Body of pancreas (tissue), 4 donors: ENCODE results near the gene MRPL4. TPM values are rescaled to one million over a fixed set of nuclear protein-coding genes. Genes with fewer than 3 reads are reported as not detected.

ENCODE experiments used
- ATAC-seq: fragments of 150-250 bp; one replicate; pipeline ENCODE4 v1.9.1; 2016
- DNase-seq, 4 donors: peaks; one replicate each; pipeline ENCODE4 v3.0.0-alpha.2; 2019
- H3K27ac ChIP-seq, 4 donors: fragments of 200-600 bp; sonication (generic); 1 replicate in 3 of 4; 2 replicates in 1 of 4; pipeline versions ENCODE4 v1.5.1 to v1.6.1; 2016 to 2019; ENCODE audit warnings: mild to moderate bottlenecking in 1 of 4, mixed read lengths in 1 of 4, moderate library complexity in 1 of 4
- H3K27me3 ChIP-seq, 2 donors: fragments of 200-600 bp; sonication (generic); one replicate each; pipeline ENCODE4 v1.6.0; 2016; ENCODE audit warnings: mild to moderate bottlenecking in 1 of 2
- H3K36me3 ChIP-seq, 2 donors: fragments of 200-600 bp; sonication (generic); replicated peaks in 1 of 2; 2 replicates each; pipeline ENCODE4 v1.5.1; 2016; ENCODE audit warnings: low read depth in 2 of 2; ENCODE audit not compliant: insufficient read depth in 1 of 2
- H3K4me1 ChIP-seq: fragments of 200-600 bp; sonication (generic); one replicate; pipeline ENCODE4 v1.6.0; 2016
- H3K4me3 ChIP-seq, 2 donors: fragments of 200-600 bp; sonication (generic); 1 replicate in 1 of 2; 2 replicates in 1 of 2; pipeline ENCODE4 v1.5.1; 2016 to 2019
- H3K9me3 ChIP-seq, 3 donors: fragments of 200-600 bp; sonication (generic); 1 replicate in 2 of 3; 2 replicates in 1 of 3; pipeline ENCODE4 v1.5.1; 2016
- CTCF ChIP-seq, 7 experiments: fragments of 450-650 bp in 4 of 7; fragments of 200-600 bp in 3 of 7; sonication (generic) in 3 of 7; IDR thresholded peaks; one replicate each; pipeline ENCODE4 v1.5.1; 2016 to 2019; ENCODE audit warnings: antibody characterized with exemption in 7 of 7
- POLR2A ChIP-seq, 3 donors: fragments of 450-650 bp; IDR thresholded peaks; one replicate each; pipeline ENCODE4 v1.6.1; 2016; ENCODE audit warnings: antibody characterized with exemption in 3 of 3, mild to moderate bottlenecking in 2 of 3
- WGBS, 2 donors: methylation state at CpG; one replicate each; pipeline ENCODE4 v1.1.5; 2017; 5-methylcytosine and 5-hydroxymethylcytosine counted together
- intact Hi-C: fragments of 100-400 bp; cut with DNase I; formaldehyde crosslinking; loops from one replicate; pipeline ENCODE4 v1.15.1; 2023
- total RNA-seq, 2 donors: library from RNA; depleted of rRNA; stranded (reverse); fragments of >200 nt; gene quantifications; one replicate each; pipeline ENCODE4 v1.1.0, GENCODE V29; 2016

MRPL4 gene
- total RNA-seq, 2 donors from 2014 or later, result 17.9 to 18.1 TPM

GRCh38 chr19:10270616-10271394 lies 18.8 kb downstream of the MRPL4 start, which contains the start of gene ICAM1:
Gene ICAM1, plus strand, starts transcription at chr19:10271120. Its CDS starts 40 bp downstream, at chr19:10271160.
- WGBS, 2 donors, result 3% methylated on average over 8 to 51 of the region's 51 CpGs
- Histone ChIP-seq H3K4me3 (no peak within 1 kb of the TSS), H3K9me3 (no peaks in the 10 kb centered on the region), H3K36me3 (no peaks in the 10 kb centered on the region), H3K27me3 (peaks cover 0 to 10% of the 10 kb centered on the region in 2 donors), H3K27ac (peak within 1 kb of the TSS; percentile 10 to 85 (median 44)), H3K4me1 (peaks cover 23% of the 10 kb centered on the region)
- intact Hi-C loops, result loop anchor here (2.0 kb wide), 1 partner anchor 116 kb away; no protein-coding TSS in a partner anchor
- TF ChIP-seq CTCF (IDR thresholded peaks at IDR 0.05), result peak in 2 of 7 experiments; percentile 11 to 14
- peak; percentile 24 to 78 (median 73) for TF ChIP-seq POLR2A (IDR thresholded peaks at IDR 0.05)
- DNase-seq (peak; percentile 59 to 83 (median 65)), ATAC-seq (peak; percentile 64)

- WGBS, 2 donors, result 25 to 65% methylated on average over 4 to 12 of the region's 12 CpGs
- no peak for DNase-seq
- ATAC-seq, result no peak
Observed at GRCh38 chr19:10271543-10272086, 19.6 kb downstream of the MRPL4 start.

GRCh38 chr19:10274589-10274988 lies 22.6 kb downstream of the MRPL4 start:
- peaks cover 0 to 10% of the 10 kb centered on the region in 2 donors for H3K27me3 ChIP-seq
- no peak for ATAC-seq
- no peak overlapping the region for H3K27ac ChIP-seq
- DNase-seq, result no peak
- peaks cover 21% of the 10 kb centered on the region for H3K4me1 ChIP-seq
- no peaks in the 10 kb centered on the region for H3K9me3 ChIP-seq
- TF ChIP-seq POLR2A (IDR thresholded peaks at IDR 0.05), result no peak
- no peak for TF ChIP-seq CTCF (IDR thresholded peaks at IDR 0.05)
- peaks cover 0 to 3% of the 10 kb centered on the region in 2 donors for H3K36me3 ChIP-seq
- intact Hi-C loops, result no loop called here
- WGBS, 2 donors, result 66 to 81% methylated on average over 9 to 10 of the region's 10 CpGs
- no peak overlapping the region for H3K4me3 ChIP-seq

More at GRCh38 chr19:10271543-10272086, 19.6 kb downstream of the MRPL4 start:
- peak overlapping the region in 2 of 4 donors; percentile 75 to 85 for H3K27ac ChIP-seq
- H3K4me3 ChIP-seq, result no peak overlapping the region
- H3K36me3 ChIP-seq, result no peaks in the 10 kb centered on the region
- peaks cover 0 to 10% of the 10 kb centered on the region in 2 donors for H3K27me3 ChIP-seq
- peaks cover 23% of the 10 kb centered on the region for H3K4me1 ChIP-seq
- TF ChIP-seq POLR2A (IDR thresholded peaks at IDR 0.05) (no peak), CTCF (IDR thresholded peaks at IDR 0.05) (no peak)
- intact Hi-C loops, result loop anchor here (2.0 kb wide), 1 partner anchor 115 kb away; no protein-coding TSS in a partner anchor
- no peaks in the 10 kb centered on the region for H3K9me3 ChIP-seq

- no peak overlapping the region for H3K4me3 ChIP-seq
- intact Hi-C loops, result no loop called here
- H3K27ac ChIP-seq, result no peak overlapping the region
Observed at GRCh38 chr19:10277795-10278589, 26.0 kb downstream of the MRPL4 start.

More at GRCh38 chr19:10277795-10278589, 26.0 kb downstream of the MRPL4 start:
- Histone ChIP-seq H3K9me3 (no peaks in the 10 kb centered on the region), H3K27me3 (no peaks in the 10 kb centered on the region), H3K36me3 (peaks cover 0 to 3% of the 10 kb centered on the region in 2 donors), H3K4me1 (no peaks in the 10 kb centered on the region)
- ATAC-seq, result no peak
- 63 to 69% methylated on average over 9 of the region's 9 CpGs for WGBS, 2 donors
- DNase-seq, result no peak
- no peak for TF ChIP-seq CTCF (IDR thresholded peaks at IDR 0.05)
- no peak for TF ChIP-seq POLR2A (IDR thresholded peaks at IDR 0.05)
